Gastroesophageal sphincter (tissue), 3 donors: ENCODE measurements around the gene ASPN.

Source experiments
- CTCF ChIP-seq, 4 experiments: fragments of 200-600 bp in 2 of 4; fragments of 450-650 bp in 2 of 4; sonication (generic) in 1 of 4; IDR thresholded peaks; one replicate each; pipeline ENCODE4 v1.5.1; 2017 to 2019; ENCODE audit warnings: antibody characterized with exemption in 4 of 4, mild to moderate bottlenecking in 2 of 4, moderate library complexity in 2 of 4
- POLR2A ChIP-seq, 2 donors: fragments of 450-650 bp; IDR thresholded peaks; one replicate each; pipeline ENCODE4 v1.6.1; 2017; ENCODE audit warnings: antibody characterized with exemption in 2 of 2, mild to moderate bottlenecking in 2 of 2, moderate library complexity in 1 of 2
- POLR2AphosphoS5 ChIP-seq: sonication (generic); formaldehyde crosslinking; IDR thresholded peaks from one replicate; pipeline ENCODE4 v1.6.1; 2017; ENCODE audit warnings: antibody characterized with exemption

- TF ChIP-seq POLR2AphosphoS5 (no peak), CTCF (IDR thresholded peaks at IDR 0.05) (no peak), POLR2A (IDR thresholded peaks at IDR 0.05) (no peak)
These were observed 15.3 kb downstream of the ASPN start for GRCh38 chr9:92467041-92467440.
